Retinal pigment epithelial cell (primary cell): ENCODE results near the gene DDX17.

ENCODE experiments used
- DNase-seq: peaks from one replicate; pipeline ENCODE4 v3.0.0-alpha.2; 2010; ENCODE audit warnings: low read depth
- H3K4me3 ChIP-seq: 2 replicates; pipeline ENCODE4 v1.5.1; 2011; ENCODE audit warnings: mild to moderate bottlenecking, low read length, control low read depth, moderate library complexity
- TF ChIP-seq, protein P1 (sequence below): conservative IDR thresholded peaks from 2 replicates; pipeline ENCODE4 v1.5.1; 2011; ENCODE audit warnings: low read depth, low read length, control low read depth, inconsistent platforms

DDX17 gene

DNA sequence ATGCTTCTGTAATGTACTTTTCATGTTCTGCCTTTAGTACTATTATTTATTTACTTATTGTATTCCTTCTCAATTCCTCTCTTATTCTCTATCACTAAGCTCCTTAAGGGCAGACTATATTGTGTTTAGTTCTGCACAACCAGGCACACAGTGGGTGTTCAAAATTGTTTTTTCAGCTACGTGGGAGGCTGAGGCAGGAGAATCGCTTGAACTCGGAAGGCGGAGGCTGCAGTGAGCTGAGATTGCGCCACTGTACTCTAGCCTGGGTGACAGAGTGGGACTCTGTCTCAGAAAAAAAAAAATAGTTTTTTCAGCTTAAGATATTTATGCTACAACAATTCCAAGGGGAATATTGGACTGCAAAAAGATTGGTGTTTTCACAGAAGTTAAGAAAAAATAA is 17.4 kb upstream of the DDX17 start:
- DNase-seq: no peak
- TF ChIP-seq, protein P1, sequence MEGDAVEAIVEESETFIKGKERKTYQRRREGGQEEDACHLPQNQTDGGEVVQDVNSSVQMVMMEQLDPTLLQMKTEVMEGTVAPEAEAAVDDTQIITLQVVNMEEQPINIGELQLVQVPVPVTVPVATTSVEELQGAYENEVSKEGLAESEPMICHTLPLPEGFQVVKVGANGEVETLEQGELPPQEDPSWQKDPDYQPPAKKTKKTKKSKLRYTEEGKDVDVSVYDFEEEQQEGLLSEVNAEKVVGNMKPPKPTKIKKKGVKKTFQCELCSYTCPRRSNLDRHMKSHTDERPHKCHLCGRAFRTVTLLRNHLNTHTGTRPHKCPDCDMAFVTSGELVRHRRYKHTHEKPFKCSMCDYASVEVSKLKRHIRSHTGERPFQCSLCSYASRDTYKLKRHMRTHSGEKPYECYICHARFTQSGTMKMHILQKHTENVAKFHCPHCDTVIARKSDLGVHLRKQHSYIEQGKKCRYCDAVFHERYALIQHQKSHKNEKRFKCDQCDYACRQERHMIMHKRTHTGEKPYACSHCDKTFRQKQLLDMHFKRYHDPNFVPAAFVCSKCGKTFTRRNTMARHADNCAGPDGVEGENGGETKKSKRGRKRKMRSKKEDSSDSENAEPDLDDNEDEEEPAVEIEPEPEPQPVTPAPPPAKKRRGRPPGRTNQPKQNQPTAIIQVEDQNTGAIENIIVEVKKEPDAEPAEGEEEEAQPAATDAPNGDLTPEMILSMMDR: no peak
- no peak overlapping the region for H3K4me3 ChIP-seq

DNA sequence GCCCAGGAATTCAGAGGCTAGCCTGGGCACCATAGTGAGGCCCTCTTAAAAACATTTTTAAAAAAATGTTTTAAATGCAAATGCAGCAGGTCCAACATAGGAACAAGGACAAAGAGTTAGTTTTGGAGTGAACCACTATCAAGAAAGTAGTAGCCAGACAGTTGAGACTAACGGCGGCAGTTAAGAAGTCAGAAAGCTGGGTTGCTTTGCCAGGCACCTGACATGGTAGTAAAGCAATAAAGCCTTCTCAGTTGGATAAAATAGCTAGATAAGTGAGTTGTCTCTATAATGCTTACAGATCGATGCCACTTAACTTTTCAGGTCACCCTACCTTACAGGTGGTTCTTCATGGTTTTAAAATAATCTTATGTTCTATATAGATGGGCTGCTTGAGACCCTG is 16.9 kb upstream of the DDX17 start:
- no peak overlapping the region for H3K4me3 ChIP-seq
- DNase-seq: no peak
- TF ChIP-seq, protein P1: no peak

DNA sequence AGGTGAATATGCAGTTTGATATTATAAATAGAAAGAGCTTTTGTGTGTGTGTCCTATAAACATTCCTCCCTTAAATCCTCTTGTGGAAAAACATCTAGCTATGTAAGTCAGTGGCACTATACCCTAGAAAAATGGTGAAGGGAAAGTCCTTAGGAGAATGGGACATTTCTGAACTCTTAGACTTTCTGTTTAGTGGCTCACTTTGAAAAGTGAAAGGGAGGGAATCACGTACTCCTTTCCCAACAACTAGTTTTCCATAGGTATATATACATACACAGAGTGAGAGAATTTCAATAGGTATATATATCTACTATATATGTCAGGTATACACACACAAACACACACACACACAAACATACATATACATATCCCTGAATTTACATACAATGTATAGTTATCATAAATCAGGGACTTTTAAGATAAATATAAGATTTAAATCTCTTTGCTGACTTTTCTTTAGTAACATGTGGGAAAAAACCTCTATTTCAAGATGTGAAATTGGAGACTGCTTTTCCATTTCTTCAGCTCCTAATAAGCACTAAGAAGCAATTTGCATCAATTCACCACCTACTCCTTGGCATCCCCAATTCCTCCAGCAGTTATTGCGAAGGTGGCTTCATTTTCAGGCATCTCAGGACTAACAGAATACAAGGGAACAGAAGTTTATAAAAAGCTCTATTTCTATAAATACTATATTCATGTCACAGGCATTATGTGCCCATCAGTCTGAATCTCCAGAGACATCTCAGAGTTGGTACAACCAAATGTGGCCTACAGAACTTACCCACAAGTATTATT is 13.5 kb upstream of the DDX17 start:
- no peak for DNase-seq
- H3K4me3 ChIP-seq: no peak overlapping the region
- TF ChIP-seq, protein P1: no peak

DNA sequence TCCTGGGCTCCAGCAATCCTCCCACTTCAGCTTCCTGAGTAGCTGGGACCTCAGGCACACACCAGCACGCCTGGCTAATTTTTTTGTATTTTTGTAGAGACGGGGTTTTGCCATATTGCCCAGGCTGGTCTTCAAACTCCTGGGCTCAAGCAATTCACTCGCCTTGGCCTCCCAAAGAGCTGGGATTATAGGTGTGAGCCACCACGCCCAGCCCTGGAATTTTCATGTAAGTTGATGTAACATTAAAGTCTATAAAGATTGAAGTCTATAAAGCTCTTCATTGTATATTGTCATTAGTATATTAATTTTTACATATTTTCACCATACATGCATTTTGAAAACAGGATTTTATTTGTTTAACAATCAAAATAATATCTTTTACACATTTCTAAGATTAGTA is 12.5 kb upstream of the DDX17 start:
- no peak for DNase-seq
- no peak overlapping the region for H3K4me3 ChIP-seq
- TF ChIP-seq, protein P1: no peak

DNA sequence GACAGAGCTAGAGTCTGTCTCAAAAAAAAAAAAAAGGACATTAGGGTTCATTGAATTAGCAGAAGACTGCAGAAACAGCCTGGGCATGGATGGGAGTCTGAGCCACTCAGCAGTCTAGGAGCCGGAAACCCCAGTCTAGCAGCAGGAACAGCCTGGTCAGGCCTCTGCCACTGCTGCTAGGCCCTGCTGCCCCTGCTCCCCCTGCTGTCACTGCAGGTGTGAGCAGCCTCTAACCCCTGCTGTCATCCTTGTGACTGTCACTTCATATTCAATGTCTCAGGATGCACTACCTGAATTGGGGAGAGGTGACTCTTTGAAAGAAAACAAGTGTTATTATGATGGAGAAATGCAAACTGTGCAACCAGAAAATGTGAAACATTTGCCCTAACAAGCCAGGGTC is 7.0 kb upstream of the DDX17 start:
- H3K4me3 ChIP-seq: no peak overlapping the region
- no peak for DNase-seq
- TF ChIP-seq, protein P1: no peak

DNA sequence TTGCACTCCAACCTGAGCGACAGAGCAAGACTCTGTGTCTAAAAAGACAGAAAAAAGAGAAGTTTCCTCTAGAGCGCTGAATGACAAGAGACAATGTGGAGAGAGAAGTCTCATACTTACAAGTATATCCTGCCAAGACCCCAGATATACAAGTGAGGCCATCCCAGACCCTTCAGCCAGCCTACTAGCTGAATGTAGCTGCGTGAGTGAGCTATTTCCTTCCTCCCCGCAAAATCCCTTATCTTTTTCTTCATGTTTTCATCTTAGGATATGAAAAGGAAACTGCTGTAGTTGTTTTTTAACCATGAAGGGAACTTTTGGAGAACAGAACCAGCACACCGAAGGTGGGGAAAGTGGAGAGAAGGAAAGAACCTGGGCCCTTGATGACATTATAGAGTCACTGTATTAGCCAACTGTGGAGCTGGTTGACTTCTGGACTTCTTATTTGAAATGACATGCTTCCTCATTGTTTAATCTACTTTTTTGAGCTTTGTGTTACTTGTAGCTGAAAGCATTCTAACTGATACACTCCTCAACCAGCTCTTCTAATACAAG is 4.4 kb upstream of the DDX17 start:
- TF ChIP-seq, protein P1: no peak
- no peak for DNase-seq
- no peak overlapping the region for H3K4me3 ChIP-seq

DNA sequence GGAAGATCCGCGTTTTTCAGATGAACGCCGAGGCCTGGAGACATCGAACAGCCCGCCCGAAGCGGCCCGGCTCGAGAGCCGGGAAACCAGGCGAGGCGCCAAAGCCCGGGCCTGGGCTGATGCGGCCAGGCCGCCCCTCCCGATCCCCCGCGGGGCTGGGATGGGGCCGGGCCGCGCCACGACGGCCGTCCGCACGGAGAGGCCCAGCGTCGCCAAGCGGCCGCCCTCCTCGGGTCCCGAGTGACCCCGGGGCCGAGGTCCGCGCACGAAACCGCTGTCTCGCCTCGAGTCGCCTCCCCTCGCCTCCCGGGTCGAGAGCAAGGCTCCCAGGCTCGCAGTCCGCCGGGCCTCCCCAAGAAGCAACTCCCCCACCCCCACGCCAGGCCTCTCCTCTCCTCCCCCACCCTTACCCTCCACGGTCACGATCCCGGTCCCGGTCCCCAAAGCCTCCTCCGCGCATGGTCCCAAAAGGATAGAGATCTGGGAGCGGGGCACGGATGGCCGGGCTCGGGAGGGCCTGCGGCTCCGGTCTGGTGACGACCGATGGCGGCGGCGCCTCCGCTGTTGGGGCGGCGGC is 482 bp downstream of the DDX17 start:
- no peak for DNase-seq
- TF ChIP-seq, protein P1: no peak
- H3K4me3 ChIP-seq: peak overlapping the region; percentile 96
